ENCODE measurements around the gene CDHR2. TPM values are rescaled to one million over a fixed set of nuclear protein-coding genes. Genes with fewer than 3 reads are reported as not detected.

Gene CDHR2
- total and polyA plus RNA-seq, 2 of the 13 experiments (the other 11 are each of a cell fraction or from before 2014, with no cell fraction given), result 17.9 to 20.9 TPM

DNA sequence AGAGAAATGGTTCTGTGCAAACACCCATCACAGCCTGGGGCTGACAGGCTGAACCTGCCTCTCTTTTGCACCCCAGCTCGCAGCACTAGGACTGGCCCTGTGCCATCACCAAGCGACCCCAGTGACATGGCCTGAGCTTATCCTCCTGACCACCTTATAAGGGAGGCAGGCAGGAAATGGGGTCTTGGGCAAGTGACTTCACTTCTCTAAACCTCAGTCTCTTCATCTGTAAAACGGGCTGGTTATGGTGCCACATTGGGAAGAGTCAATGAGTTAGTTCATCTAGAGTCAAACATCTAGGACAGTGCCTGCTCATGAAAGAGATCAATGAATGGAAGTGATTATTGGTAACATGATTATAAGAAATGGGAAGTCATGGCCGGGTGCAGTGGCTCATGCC, 75.0 kb downstream of the CDHR2 start:
- FAIRE-seq (no peak), ATAC-seq (no peak), DNase-seq (ENCODE audit: low spot score) (no peak)
- no peak overlapping the region for H3K4me2 ChIP-seq (ENCODE audit: low read depth, low read length)
- BruUV-seq (replicated peaks), result no TSS peak
- H3K4me3 ChIP-seq (replicated peaks in 1 of 3; ENCODE audit: insufficient read depth in 1 of 3, low read depth in 2 of 3, low read length in 3 of 3), result no peak overlapping the region
- no peaks in the 10 kb centered on the region for H3K36me3 ChIP-seq (replicated peaks in 1 of 2; ENCODE audit: control insufficient read depth in 1 of 2, insufficient read depth in 2 of 2, low read length in 2 of 2)
- H2AFZ ChIP-seq (ENCODE audit: low read length), result no peak overlapping the region
- H3K4me1 ChIP-seq (ENCODE audit: insufficient read depth, low read length), result peaks cover 9% of the 10 kb centered on the region; the same call in 1 of the 2 replicates
- no peak for TF ChIP-seq SRF (IDR thresholded peaks at IDR 0.05; ENCODE audit: low read depth, low read length)
- TF ChIP-seq, protein P1, sequence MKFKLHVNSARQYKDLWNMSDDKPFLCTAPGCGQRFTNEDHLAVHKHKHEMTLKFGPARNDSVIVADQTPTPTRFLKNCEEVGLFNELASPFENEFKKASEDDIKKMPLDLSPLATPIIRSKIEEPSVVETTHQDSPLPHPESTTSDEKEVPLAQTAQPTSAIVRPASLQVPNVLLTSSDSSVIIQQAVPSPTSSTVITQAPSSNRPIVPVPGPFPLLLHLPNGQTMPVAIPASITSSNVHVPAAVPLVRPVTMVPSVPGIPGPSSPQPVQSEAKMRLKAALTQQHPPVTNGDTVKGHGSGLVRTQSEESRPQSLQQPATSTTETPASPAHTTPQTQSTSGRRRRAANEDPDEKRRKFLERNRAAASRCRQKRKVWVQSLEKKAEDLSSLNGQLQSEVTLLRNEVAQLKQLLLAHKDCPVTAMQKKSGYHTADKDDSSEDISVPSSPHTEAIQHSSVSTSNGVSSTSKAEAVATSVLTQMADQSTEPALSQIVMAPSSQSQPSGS (CRISPR knock-in tag; IDR thresholded peaks at IDR 0.05), result no peak
- no peak for TF ChIP-seq RORA (CRISPR knock-in tag; IDR thresholded peaks at IDR 0.05)
- no peak for TF ChIP-seq SNAPC2 (CRISPR knock-in tag; IDR thresholded peaks at IDR 0.05)
- no peak for TF ChIP-seq ATF7-NPFF (CRISPR knock-in tag; IDR thresholded peaks at IDR 0.05; ENCODE audit: low read depth)
- no peak for TF ChIP-seq ZBTB21 (CRISPR knock-in tag; IDR thresholded peaks at IDR 0.05)
- no peak for TF ChIP-seq ZNF615 (CRISPR knock-in tag; IDR thresholded peaks at IDR 0.05; ENCODE audit: borderline replicate concordance)
- no peak for TF ChIP-seq SIX4 (CRISPR knock-in tag; IDR thresholded peaks at IDR 0.05)
- no peak for TF ChIP-seq HDAC2 (CRISPR knock-in tag; IDR thresholded peaks at IDR 0.05)
- TF ChIP-seq MED8 (CRISPR knock-in tag; IDR thresholded peaks at IDR 0.05; ENCODE audit: insufficient replicate concordance), result no peak
- no peak for TF ChIP-seq NCOA5 (CRISPR knock-in tag; IDR thresholded peaks at IDR 0.05)
- no peak for TF ChIP-seq ZNF160 (CRISPR knock-in tag; IDR thresholded peaks at IDR 0.05)
- TF ChIP-seq REXO4 (CRISPR knock-in tag; IDR thresholded peaks at IDR 0.05; ENCODE audit: borderline replicate concordance), result no peak
- no peak for TF ChIP-seq ZNF598 (CRISPR knock-in tag; IDR thresholded peaks at IDR 0.05; ENCODE audit: borderline replicate concordance)
- no peak for TF ChIP-seq ZNF557 (CRISPR knock-in tag; IDR thresholded peaks at IDR 0.05)
- TF ChIP-seq, protein P2, sequence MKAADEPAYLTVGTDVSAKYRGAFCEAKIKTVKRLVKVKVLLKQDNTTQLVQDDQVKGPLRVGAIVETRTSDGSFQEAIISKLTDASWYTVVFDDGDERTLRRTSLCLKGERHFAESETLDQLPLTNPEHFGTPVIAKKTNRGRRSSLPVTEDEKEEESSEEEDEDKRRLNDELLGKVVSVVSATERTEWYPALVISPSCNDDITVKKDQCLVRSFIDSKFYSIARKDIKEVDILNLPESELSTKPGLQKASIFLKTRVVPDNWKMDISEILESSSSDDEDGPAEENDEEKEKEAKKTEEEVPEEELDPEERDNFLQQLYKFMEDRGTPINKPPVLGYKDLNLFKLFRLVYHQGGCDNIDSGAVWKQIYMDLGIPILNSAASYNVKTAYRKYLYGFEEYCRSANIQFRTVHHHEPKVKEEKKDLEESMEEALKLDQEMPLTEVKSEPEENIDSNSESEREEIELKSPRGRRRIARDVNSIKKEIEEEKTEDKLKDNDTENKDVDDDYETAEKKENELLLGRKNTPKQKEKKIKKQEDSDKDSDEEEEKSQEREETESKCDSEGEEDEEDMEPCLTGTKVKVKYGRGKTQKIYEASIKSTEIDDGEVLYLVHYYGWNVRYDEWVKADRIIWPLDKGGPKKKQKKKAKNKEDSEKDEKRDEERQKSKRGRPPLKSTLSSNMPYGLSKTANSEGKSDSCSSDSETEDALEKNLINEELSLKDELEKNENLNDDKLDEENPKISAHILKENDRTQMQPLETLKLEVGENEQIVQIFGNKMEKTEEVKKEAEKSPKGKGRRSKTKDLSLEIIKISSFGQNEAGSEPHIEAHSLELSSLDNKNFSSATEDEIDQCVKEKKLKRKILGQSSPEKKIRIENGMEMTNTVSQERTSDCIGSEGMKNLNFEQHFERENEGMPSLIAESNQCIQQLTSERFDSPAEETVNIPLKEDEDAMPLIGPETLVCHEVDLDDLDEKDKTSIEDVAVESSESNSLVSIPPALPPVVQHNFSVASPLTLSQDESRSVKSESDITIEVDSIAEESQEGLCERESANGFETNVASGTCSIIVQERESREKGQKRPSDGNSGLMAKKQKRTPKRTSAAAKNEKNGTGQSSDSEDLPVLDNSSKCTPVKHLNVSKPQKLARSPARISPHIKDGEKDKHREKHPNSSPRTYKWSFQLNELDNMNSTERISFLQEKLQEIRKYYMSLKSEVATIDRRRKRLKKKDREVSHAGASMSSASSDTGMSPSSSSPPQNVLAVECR (CRISPR knock-in tag; IDR thresholded peaks at IDR 0.05; ENCODE audit: borderline replicate concordance), result no peak
- peaks cover 19 to 88% of the 10 kb centered on the region in 2 experiments; a peak in 4 of 5 replicates for H3K27me3 ChIP-seq (ENCODE audit: control insufficient read depth in 1 of 2, insufficient read depth in 2 of 2, low read length in 2 of 2)
- intact Hi-C loops (cut with micrococcal nuclease; ENCODE audit: unreplicated experiment), result no loop called here
- H3K79me2 ChIP-seq (ENCODE audit: insufficient read depth, low read length), result no peaks in the 10 kb centered on the region
- in situ Hi-C loops (cut with HindIII; ENCODE audit: extremely low pct_ligation_motif_present, low pct_unique_long_range_greater_than_20kb), result no loop called here
- ChIA-PET POLR2A (no interaction called here), CTCF (ENCODE audit: low intra/inter-chr PET ratio, low total read pairs) (no interaction called here)
- H4K20me1 ChIP-seq (ENCODE audit: insufficient read depth, low read length), result no peaks in the 10 kb centered on the region
- H3K27ac ChIP-seq (ENCODE audit: extremely low read length, insufficient read depth, low read length), result no peak overlapping the region
- 9% methylated on average over 4 of the region's 4 CpGs for WGBS (ENCODE audit: low lambda C conversion rate)
- H3K9me3 ChIP-seq (ENCODE audit: low read length), result no peaks in the 10 kb centered on the region
- H3K9ac ChIP-seq (ENCODE audit: insufficient read depth, low read depth, low read length), result no peak overlapping the region

Data from HepG2 (cell line).